ENCODE results near the gene CNTNAP5. TPM values are rescaled to one million over a fixed set of nuclear protein-coding genes. Genes with fewer than 3 reads are reported as not detected.

Gene CNTNAP5
- total and polyA plus RNA-seq, 2 of the 4 experiments (the other 2 are of a cell fraction) = not detected

GRCh38 chr2:124959581-124959980, 934.5 kb downstream of the CNTNAP5 start:
- Histone ChIP-seq H2BK5ac (ENCODE audit: low read depth, low read length, poor library complexity, severe bottlenecking) (no peak overlapping the region), H3K4me2 (ENCODE audit: low read depth, low read length) (no peak overlapping the region), H3K9me1 (ENCODE audit: insufficient read depth, low read length) (no peaks in the 10 kb centered on the region), H3K79me1 (ENCODE audit: low read depth in 1 of 2, low read length in 2 of 2) (no peaks in the 10 kb centered on the region), H2BK20ac (ENCODE audit: low read depth, low read length) (no peak overlapping the region), H3K14ac (replicated peaks; ENCODE audit: low read depth, low read length) (no peak overlapping the region), H3K9ac (ENCODE audit: low read depth, low read length) (no peak overlapping the region), H2BK120ac (ENCODE audit: low read depth, low read length) (no peak overlapping the region), H3K36me3 (ENCODE audit: control insufficient read depth, insufficient read depth, low read length) (no peaks in the 10 kb centered on the region), H4K8ac (ENCODE audit: low read depth in 2 of 2, low read length in 2 of 2) (no peak overlapping the region), H3K9me3 (ENCODE audit: control insufficient read depth, insufficient read depth, low read length) (peaks cover 5% of the 10 kb centered on the region; the same call in 1 of the 2 replicates), H3K56ac (ENCODE audit: extremely low read depth, insufficient read depth, low read length) (no peak overlapping the region), H2AK9ac (replicated peaks; ENCODE audit: low read depth, low read length, poor library complexity) (no peak overlapping the region), H2AK5ac (ENCODE audit: low read depth, low read length) (no peak overlapping the region), H3K4ac (ENCODE audit: low read depth, low read length) (no peak overlapping the region), H3K27me3 (ENCODE audit: control insufficient read depth, insufficient read depth, low read length) (no peaks in the 10 kb centered on the region), H3K4me3 (ENCODE audit: insufficient read depth, low read depth, low read length) (no peak overlapping the region), H2AFZ (replicated peaks; ENCODE audit: low read length, poor library complexity) (no peak overlapping the region), H3K23ac (ENCODE audit: low read depth, low read length) (no peak overlapping the region), H4K5ac (ENCODE audit: low read depth, low read length) (no peak overlapping the region), H3K27ac (ENCODE audit: insufficient read depth, low read length) (no peak overlapping the region), H2BK15ac (ENCODE audit: low read depth, low read length) (no peak overlapping the region), H4K91ac (ENCODE audit: insufficient read depth, low read depth, low read length) (no peak overlapping the region), H3K4me1 (ENCODE audit: control insufficient read depth, insufficient read depth, low read length) (no peaks in the 10 kb centered on the region), H3K18ac (ENCODE audit: low read depth, low read length) (no peak overlapping the region), H4K20me1 (ENCODE audit: insufficient read depth, low read length) (no peaks in the 10 kb centered on the region)
- in situ Hi-C loops (cut with MboI; ENCODE audit: low sequenced_read_pairs) (no loop called here), intact Hi-C loops (cut with micrococcal nuclease) (no loop called here), dilution Hi-C loops (cut with HindIII; ENCODE audit: low sequenced_read_pairs, unreplicated experiment) (no loop called here)
- CTCF ChIA-PET = no interaction called here
- BruUV-seq (replicated peaks) = no TSS peak
- DNase-seq (no peak), ATAC-seq (ENCODE audit: low read depth) (no peak)
- POLR2A ChIA-PET (ENCODE audit: unreplicated experiment) = no interaction called here
- TF ChIP-seq FOS (IDR thresholded peaks at IDR 0.05; ENCODE audit: low read depth, low read length) (no peak), CEBPB (IDR thresholded peaks at IDR 0.05; ENCODE audit: low read depth, low read length) (0 out of 2 replicates have a peak, but pooled peaks have one; percentile 4), BHLHE40 (IDR thresholded peaks at IDR 0.05; ENCODE audit: low read depth, low read length) (no peak)
- no CpG with 5 or more reads among the region's 1 CpG for WGBS, 2 experiments (ENCODE audit: extremely low coverage in 2 of 2, insufficient read length in 1 of 2)

Data from IMR-90 (cell line).